Heart right ventricle (tissue), 16 donors: Measurements from ENCODE around the gene KIAA1614. TPM values are rescaled to one million over a fixed set of nuclear protein-coding genes. Genes with fewer than 3 reads are reported as not detected.

Source experiments
- ATAC-seq, 8 donors: fragments of 200-7000 bp; cut with Tn5 transposase; one replicate each; pipeline ENCODE4 v1.9.1; 2020; ENCODE audit warnings: mild to moderate bottlenecking in 8 of 8, moderate library complexity in 8 of 8, moderate number of reproducible peaks in 1 of 8
- DNase-seq, 2 donors: peaks; one replicate each; pipeline ENCODE4 v3.0.0-alpha.2; 2020
- H3K27ac ChIP-seq, 10 donors: fragments of 200-600 bp; sonication (generic) in 2 of 10; one replicate each; pipeline versions ENCODE4 v1.5.0 to v1.8.0; 2020 to 2022; ENCODE audit warnings: mild to moderate bottlenecking in 3 of 10
- H3K27me3 ChIP-seq, 7 donors: fragments of 200-600 bp; one replicate each; pipeline ENCODE4 v1.8.0; 2021 to 2022; ENCODE audit warnings: mild to moderate bottlenecking in 2 of 7
- H3K36me3 ChIP-seq, 9 donors: fragments of 200-600 bp; sonication (generic) in 1 of 9; one replicate each; pipeline versions ENCODE4 v1.5.0 to v1.8.0; 2020 to 2022; ENCODE audit warnings: mild to moderate bottlenecking in 2 of 9
- H3K4me1 ChIP-seq, 9 donors: fragments of 200-600 bp; sonication (generic) in 1 of 9; one replicate each; pipeline versions ENCODE4 v1.5.0 to v1.8.0; 2020 to 2022; ENCODE audit warnings: mild to moderate bottlenecking in 4 of 9
- H3K4me3 ChIP-seq, 10 donors: fragments of 200-600 bp; sonication (generic) in 2 of 10; one replicate each; pipeline versions ENCODE4 v1.5.0 to v1.8.0; 2020 to 2022; ENCODE audit warnings: mild to moderate bottlenecking in 7 of 10, moderate library complexity in 2 of 10
- H3K9me3 ChIP-seq, 11 donors: fragments of 200-600 bp in 10 of 11; sonication (generic) in 2 of 11; one replicate each; pipeline versions ENCODE4 v1.5.0 to v1.8.0; 2013 to 2022; ENCODE audit warnings: mild to moderate bottlenecking in 2 of 11, control low read depth in 1 of 11, moderate library complexity in 1 of 11
- WGBS, 2 donors: extraction: QIAGEN DNeasy Blood & Tissue Kit; methylation state at CpG; one replicate each; pipeline ENCODE4 v1.1.7; 2013; ENCODE audit warnings: inconsistent platforms in 1 of 2; 5-methylcytosine and 5-hydroxymethylcytosine counted together
- intact Hi-C, 10 donors: fragments of 100-400 bp; cut with DNase I; formaldehyde crosslinking; loops; one replicate each; pipeline versions ENCODE4 v1.11.1 to v1.14.2; 2022
- polyA plus RNA-seq, 2 donors: library from polyadenylated mRNA; stranded (reverse); fragments of 200-250 nt; gene quantifications; one replicate each; pipeline ENCODE4 v1.2.3, GENCODE V29; 2013
- total RNA-seq, 10 donors: library from RNA; stranded (reverse); fragmentation: NEBNext Ultra II Directional in 3 of 10; extraction: Animal tissue kit (Norgen Biotek cat#: 25700) in 3 of 10; gene quantifications; one replicate each; pipeline versions ENCODE4 v1.2.1 to v1.2.4, GENCODE V29; 2021 to 2023
- TF ChIP-seq, protein P1 (sequence below), 9 donors: fragments of 200-600 bp; sonication (generic) in 2 of 9; IDR thresholded peaks; one replicate each; pipeline versions ENCODE4 v1.5.0 to v1.8.0; 2021 to 2022; ENCODE audit warnings: antibody characterized with exemption in 9 of 9, mild to moderate bottlenecking in 5 of 9, moderate library complexity in 1 of 9
- donor health status: Arrhythmogenic right ventricular cardiomyopathy.
- donor health status: ischemic (EF 13 %, LVEDD 7.1; RV severe dilation, severe dysfunction).
- donor health status: healthy with polysubstance abuse.
- donor health status: DM: no; HTN: yes; CAD: no.
- donor health status: DM: no; HTN: no; CAD: no.
- donor health status: ischemic (EF 25% LVEDD 6.9; RV normal size, moderate dysfunction).
- donor health status: ischemic (EF 25% LVEDD 5.7; RV mildly dilated, moderate dysfunction).
- donor health status: healthy.
- donor health status: DM: yes; HTN: yes; CAD: no.
- donor health status: Ischemic cardiomyopathy.
- donor health status: ischemic (EF 35%, LVEDD 5.7; RV mildly dilated, moderate dysfunction).
- donor health status: nonischemic (EF 11% LVEDD 7.7; RV severe dilation, severe dysfunction).
- donor health status: DM: yes; HTN: yes; CAD: no.
- donor health status: PGD.
- donor health status: ischemic (EF 29% LVEDD 5.4; RV normal size, mild dysfunction).
- donor health status: nonischemic (EF 23%, LVEDD 6.1; RV moderate dilation, normal function).

Gene KIAA1614
- total and polyA plus RNA-seq, 12 donors: 4.7 to 13.6 (median 6.4) TPM

DNA sequence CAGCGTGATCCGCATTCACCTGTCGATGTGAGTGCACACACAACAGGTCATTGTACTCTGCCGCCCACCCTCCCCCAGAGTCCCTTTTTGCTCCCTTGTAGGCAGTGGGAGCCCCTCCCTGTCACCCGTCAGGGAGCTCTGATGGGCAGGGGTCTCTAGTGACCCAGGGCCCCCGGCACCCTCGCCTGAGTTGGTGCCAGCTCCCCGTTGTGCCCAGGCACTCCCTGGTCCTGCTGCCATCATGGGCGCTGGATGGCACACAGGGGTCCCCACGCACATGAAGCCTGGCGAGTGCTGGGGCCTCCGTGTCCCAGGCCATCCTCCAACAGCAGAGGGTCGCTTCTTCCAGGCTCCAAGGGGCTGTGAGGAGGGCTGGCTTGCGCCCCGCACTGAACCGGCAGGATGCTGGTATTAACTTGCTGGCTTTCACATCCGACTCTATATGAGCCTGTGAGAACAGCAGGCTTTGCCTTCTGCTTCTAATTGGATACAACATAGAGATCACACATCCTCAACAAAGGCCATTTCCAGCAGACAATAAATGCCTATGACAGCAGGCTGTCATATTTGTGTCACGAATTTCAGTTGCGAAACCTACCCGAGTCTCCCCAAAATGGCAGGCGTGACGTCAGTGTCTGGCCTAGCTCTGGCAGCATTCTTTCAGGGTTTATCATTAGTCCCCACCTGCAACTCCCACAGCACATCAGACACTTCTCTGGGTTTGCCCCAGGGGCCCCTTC is 35.4 kb downstream of the KIAA1614 start:
- Histone ChIP-seq H3K9me3 (peaks cover 0 to 15% (median 0%) of the 10 kb centered on the region in 11 donors), H3K27ac (no peak overlapping the region), H3K36me3 (peaks cover 0 to 72% (median 4%) of the 10 kb centered on the region in 9 donors), H3K4me1 (peaks cover 0 to 7% (median under 1%) of the 10 kb centered on the region in 9 donors), H3K27me3 (no peaks in the 10 kb centered on the region), H3K4me3 (no peak overlapping the region)
- TF ChIP-seq, protein P1, sequence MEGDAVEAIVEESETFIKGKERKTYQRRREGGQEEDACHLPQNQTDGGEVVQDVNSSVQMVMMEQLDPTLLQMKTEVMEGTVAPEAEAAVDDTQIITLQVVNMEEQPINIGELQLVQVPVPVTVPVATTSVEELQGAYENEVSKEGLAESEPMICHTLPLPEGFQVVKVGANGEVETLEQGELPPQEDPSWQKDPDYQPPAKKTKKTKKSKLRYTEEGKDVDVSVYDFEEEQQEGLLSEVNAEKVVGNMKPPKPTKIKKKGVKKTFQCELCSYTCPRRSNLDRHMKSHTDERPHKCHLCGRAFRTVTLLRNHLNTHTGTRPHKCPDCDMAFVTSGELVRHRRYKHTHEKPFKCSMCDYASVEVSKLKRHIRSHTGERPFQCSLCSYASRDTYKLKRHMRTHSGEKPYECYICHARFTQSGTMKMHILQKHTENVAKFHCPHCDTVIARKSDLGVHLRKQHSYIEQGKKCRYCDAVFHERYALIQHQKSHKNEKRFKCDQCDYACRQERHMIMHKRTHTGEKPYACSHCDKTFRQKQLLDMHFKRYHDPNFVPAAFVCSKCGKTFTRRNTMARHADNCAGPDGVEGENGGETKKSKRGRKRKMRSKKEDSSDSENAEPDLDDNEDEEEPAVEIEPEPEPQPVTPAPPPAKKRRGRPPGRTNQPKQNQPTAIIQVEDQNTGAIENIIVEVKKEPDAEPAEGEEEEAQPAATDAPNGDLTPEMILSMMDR (IDR thresholded peaks at IDR 0.05): no peak
- intact Hi-C loops: no loop called here
- DNase-seq (no peak), ATAC-seq (peak in 1 of 8 donors; percentile 25)
- WGBS, 2 donors: 93 to 95% methylated on average over 22 of the region's 22 CpGs

DNA sequence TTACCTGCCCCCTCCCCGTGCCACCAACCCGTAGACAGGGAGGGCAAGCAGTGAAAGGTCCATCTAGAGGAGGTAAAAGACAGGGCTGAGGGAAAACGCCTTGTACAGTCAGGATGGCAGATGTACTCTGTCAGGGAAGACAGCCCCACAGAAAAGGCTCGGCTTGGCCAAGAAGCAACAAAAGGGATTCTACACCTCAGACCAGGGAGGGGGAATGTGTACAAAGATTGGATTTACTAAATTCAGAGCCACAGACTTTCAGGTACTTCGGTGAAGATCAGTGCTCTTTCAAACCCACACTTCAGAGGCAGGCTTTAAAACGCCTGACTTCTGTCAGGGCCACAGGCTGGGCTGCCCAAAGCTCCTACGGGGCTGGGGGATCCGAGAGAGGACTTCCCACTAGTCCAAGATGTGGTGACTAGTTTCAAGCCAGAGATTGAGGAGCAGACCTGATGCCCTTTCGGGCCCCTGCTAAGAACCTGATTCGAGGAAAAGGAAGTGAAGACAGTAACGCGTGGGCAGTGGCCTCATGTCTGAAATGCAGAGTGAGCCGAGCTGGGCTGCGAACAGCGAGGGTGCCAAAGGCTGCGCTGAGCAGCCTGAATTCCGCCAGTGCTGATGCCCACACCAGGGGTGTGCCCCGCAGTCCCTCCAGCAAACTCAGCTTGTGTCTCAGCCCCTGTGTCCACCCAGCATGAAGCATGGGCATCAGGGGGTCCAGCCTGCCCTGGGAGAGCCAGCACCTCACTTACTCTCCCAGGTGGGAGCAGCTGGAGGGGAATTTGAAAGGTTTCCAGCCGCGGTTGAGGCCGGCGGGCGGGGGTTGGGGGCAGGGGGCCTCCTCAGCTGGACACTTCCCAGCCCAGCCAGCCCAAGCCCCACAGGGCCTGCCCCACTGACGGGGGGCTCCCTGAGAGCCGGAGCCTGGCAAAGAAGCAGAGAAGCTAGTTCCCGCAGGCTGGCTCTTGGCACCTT is 36.2 kb downstream of the KIAA1614 start:
- peaks cover 0 to 15% (median 8%) of the 10 kb centered on the region in 9 donors for H3K4me1 ChIP-seq
- TF ChIP-seq, protein P1 (IDR thresholded peaks at IDR 0.05): no peak
- H3K36me3 ChIP-seq: peaks cover 0 to 65% (median 4%) of the 10 kb centered on the region in 9 donors
- no peak overlapping the region for H3K27ac ChIP-seq
- WGBS, 2 donors: 70 to 74% methylated on average over 26 of the region's 26 CpGs
- no peak overlapping the region for H3K4me3 ChIP-seq
- ATAC-seq: peak in 1 of 8 donors; percentile 7
- peaks cover 0 to 15% (median 0%) of the 10 kb centered on the region in 11 donors for H3K9me3 ChIP-seq
- intact Hi-C loops: no loop called here
- no peaks in the 10 kb centered on the region for H3K27me3 ChIP-seq
- DNase-seq: no peak

DNA sequence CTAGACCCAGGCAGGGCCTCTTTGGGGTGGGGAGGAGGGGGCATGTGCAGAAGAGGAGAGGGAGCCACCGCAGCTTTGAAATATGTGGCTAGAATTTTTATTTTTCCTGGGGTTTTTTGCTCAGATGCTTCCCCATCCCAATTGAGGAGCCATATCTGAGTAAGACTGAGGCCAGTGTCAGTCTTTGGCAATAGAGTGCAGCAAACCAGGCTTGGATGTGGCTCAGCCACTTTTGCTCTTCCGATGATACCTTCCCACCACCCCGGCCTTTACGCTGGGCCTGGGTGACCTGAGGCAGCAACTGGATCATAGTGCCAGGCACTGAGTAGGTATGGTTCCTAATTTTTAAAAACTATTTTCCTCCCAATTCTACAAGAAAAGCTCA is 36.9 kb downstream of the KIAA1614 start:
- DNase-seq (no peak), ATAC-seq (no peak)
- Histone ChIP-seq H3K27me3 (no peaks in the 10 kb centered on the region), H3K9me3 (peaks cover 0 to 15% (median 0%) of the 10 kb centered on the region in 11 donors), H3K36me3 (peaks cover 0 to 60% (median 4%) of the 10 kb centered on the region in 9 donors), H3K4me3 (no peak overlapping the region), H3K4me1 (peaks cover 0 to 20% (median 12%) of the 10 kb centered on the region in 9 donors), H3K27ac (no peak overlapping the region)
- WGBS, 2 donors: 92 to 94% methylated on average over 4 of the region's 4 CpGs
- intact Hi-C loops: no loop called here
- TF ChIP-seq, protein P1 (IDR thresholded peaks at IDR 0.05): no peak

DNA sequence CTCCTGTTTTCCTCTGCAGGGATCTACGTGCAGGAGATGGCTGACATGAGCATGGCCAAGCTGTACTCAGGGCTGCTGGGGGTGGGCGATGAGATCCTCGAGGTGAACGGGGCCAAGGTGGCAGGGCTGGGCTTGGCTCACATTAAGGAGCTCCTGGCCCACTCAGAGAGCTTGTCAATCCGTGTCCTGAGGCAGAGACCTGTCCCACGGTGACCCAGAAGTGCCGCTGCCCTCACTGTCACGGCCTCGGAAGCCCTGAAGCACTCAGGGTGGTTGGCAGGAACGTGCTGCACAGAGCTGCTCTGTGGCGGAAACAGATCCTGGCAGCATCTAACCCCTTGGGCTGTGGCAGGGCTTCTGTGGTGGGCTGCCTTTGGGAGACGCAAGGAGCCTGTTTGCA is 37.6 kb downstream of the KIAA1614 start:
- peaks cover 0 to 53% (median 0%) of the 10 kb centered on the region in 9 donors for H3K36me3 ChIP-seq

More for the DNA sequence above, 37.6 kb downstream of the KIAA1614 start:
- intact Hi-C loops: loop anchor here in 1 of 10 donors (5.0 kb wide), 1 partner anchor 42 kb away; no protein-coding TSS in a partner anchor
- no peak overlapping the region for H3K4me3 ChIP-seq
- no peaks in the 10 kb centered on the region for H3K27me3 ChIP-seq
- H3K27ac ChIP-seq: no peak overlapping the region
- ATAC-seq (no peak), DNase-seq (no peak)
- peaks cover 0 to 23% (median 13%) of the 10 kb centered on the region in 9 donors for H3K4me1 ChIP-seq
- WGBS, 2 donors: 91 to 92% methylated on average over 12 of the region's 12 CpGs
- peaks cover 0 to 15% (median 0%) of the 10 kb centered on the region in 11 donors for H3K9me3 ChIP-seq
- TF ChIP-seq, protein P1 (IDR thresholded peaks at IDR 0.05): no peak
